ENCODE results near the gene RAD52. TPM values are rescaled to one million over a fixed set of nuclear protein-coding genes. Genes with fewer than 3 reads are reported as not detected.
A peak's percentile ranks its signal among the peaks of the same experiment; 100 is the strongest.

Gene RAD52
- total RNA-seq, 1 experiment from 2014 or later: 15.3 TPM

GRCh38 chr12:906062-906585 is 43.4 kb downstream of the RAD52 start:
- H3K27me3 ChIP-seq (ENCODE audit: insufficient read depth, low read length): no peaks in the 10 kb centered on the region; the same call in 1 of the 2 replicates

More at GRCh38 chr12:906062-906585, 43.4 kb downstream of the RAD52 start:
- Histone ChIP-seq H3T11ph (ENCODE audit: low read length) (no peak overlapping the region), H2BK120ac (ENCODE audit: low read depth, low read length, poor library complexity, severe bottlenecking) (no peak overlapping the region), H3K23me2 (ENCODE audit: insufficient read length, low read depth, low read length, poor library complexity, severe bottlenecking) (no peaks in the 10 kb centered on the region), H3K4ac (ENCODE audit: low read depth, low read length) (no peak overlapping the region), H3K9ac (ENCODE audit: extremely low read depth, insufficient read length, low read length) (no peak overlapping the region), H2BK15ac (ENCODE audit: low read depth, low read length) (no peak overlapping the region), H2AFZ (ENCODE audit: low read length) (no peak overlapping the region), H2BK5ac (ENCODE audit: insufficient read length, low read length) (no peak overlapping the region), H3K4me2 (ENCODE audit: insufficient read depth, insufficient read length, low read length) (no peak overlapping the region), H4K20me1 (ENCODE audit: control insufficient read depth, insufficient read depth, insufficient read length) (no peaks in the 10 kb centered on the region), H4K91ac (ENCODE audit: insufficient read length, low read depth, low read length) (no peak overlapping the region), H3K18ac (ENCODE audit: insufficient read length, low read depth, low read length) (no peak overlapping the region), H3K56ac (ENCODE audit: insufficient read length, low read depth, low read length) (no peak overlapping the region), H3K9me3 (ENCODE audit: control insufficient read depth, low read depth, low read length) (no peaks in the 10 kb centered on the region), H3K4me1 (ENCODE audit: insufficient read depth, low read length) (no peaks in the 10 kb centered on the region), H3K14ac (ENCODE audit: insufficient read depth, low read length) (no peak overlapping the region), H2AK5ac (ENCODE audit: insufficient read length, low read length) (no peak overlapping the region), H2BK12ac (ENCODE audit: insufficient read length, low read depth, low read length) (no peak overlapping the region), H4K8ac (replicated peaks; ENCODE audit: insufficient read length, low read depth, low read length) (no peak overlapping the region), H3K79me1 (ENCODE audit: insufficient read depth, low read depth, low read length, poor library complexity, severe bottlenecking) (no peaks in the 10 kb centered on the region), H2BK20ac (ENCODE audit: low read depth, low read length, poor library complexity, severe bottlenecking) (no peak overlapping the region), H3K27ac (ENCODE audit: insufficient read length, low read depth, low read length) (no peak overlapping the region), H3K23ac (ENCODE audit: insufficient read length, low read depth, low read length) (no peak overlapping the region), H3K79me2 (ENCODE audit: insufficient read depth, low read length) (no peaks in the 10 kb centered on the region), H4K5ac (ENCODE audit: insufficient read length, low read depth, low read length) (no peak overlapping the region)
- Mint-ChIP-seq H3K27me3 (ENCODE audit: low read depth) (no peaks in the 10 kb centered on the region), H3K9me3 (no peaks in the 10 kb centered on the region), H3K27ac (peak overlapping the region in 1 of 3 experiments; percentile 36; a peak in 1 of 7 replicates), H3K36me3 (ENCODE audit: insufficient read depth in 1 of 3, low read depth in 3 of 3) (peaks cover 31 to 80% (median 56%) of the 10 kb centered on the region in 3 experiments; a peak in 6 of 7 replicates), H3K4me1 (peaks cover 0 to 10% of the 10 kb centered on the region in 2 experiments; a peak in 2 of 4 replicates), H3K4me3 (no peak overlapping the region)
- no CpG with 5 or more reads among the region's 10 CpGs for WGBS (ENCODE audit: extremely low coverage, insufficient read length, low lambda C conversion rate)
- TF ChIP-seq CTCF (conservative IDR thresholded peaks at IDR 0.05): no peak
- DNase-seq: no peak
